ENCODE results near the gene ME3.

- TF ChIP-seq CTCF (IDR thresholded peaks at IDR 0.05) (no peak), POLR2A (IDR thresholded peaks at IDR 0.05) (no peak)
These were observed 233.7 kb downstream of the ME3 start for GRCh38 chr11:86438685-86439084.
